ENCODE results near the gene SREBF1. TPM values are rescaled to one million over a fixed set of nuclear protein-coding genes. Genes with fewer than 3 reads are reported as not detected.

SREBF1 gene
- polyA plus RNA-seq, 1 of the 3 experiments (the other 2 are of a cell fraction) = 20.4 TPM

DNA sequence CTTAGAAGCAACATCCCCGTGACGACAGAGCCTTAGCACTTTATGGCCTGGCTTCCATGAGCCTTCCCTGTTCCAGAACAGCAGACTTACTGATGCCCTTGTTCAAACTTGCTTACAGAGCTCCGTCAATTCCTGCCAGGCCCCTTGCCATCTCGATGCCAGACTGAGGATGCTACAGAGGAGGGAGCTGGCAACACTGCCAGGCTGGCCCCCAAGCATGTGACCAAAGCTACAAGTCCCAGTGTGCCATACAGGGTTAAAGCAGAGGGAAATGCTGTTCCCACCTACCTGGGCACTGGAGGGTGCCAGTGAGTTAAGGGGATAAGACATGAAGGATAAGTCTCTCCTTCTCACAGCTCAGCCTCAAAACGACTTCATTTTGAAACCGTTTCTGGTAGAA, 33.5 kb upstream of the SREBF1 start:
- H3K4me3 ChIP-seq (ENCODE audit: low read depth in 2 of 2, low read length in 1 of 2) = no peak overlapping the region
- no peaks in the 10 kb centered on the region for H3K27me3 ChIP-seq (ENCODE audit: insufficient read depth)
- H3K4me2 ChIP-seq = no peak overlapping the region
- no peaks in the 10 kb centered on the region for H3K9me2 ChIP-seq
- H4K20me1 ChIP-seq (ENCODE audit: insufficient read depth) = no peaks in the 10 kb centered on the region
- ChIA-PET POLR2A (no interaction called here), CTCF (interaction anchor here (0.7 to 2.8 kb wide), 7 partner anchors 10 to 515 kb away, joined by 3 to 16 read pairs (median 5); no protein-coding TSS in a partner anchor)
- H3K4me1 ChIP-seq (ENCODE audit: control insufficient read depth in 1 of 2, insufficient read depth in 2 of 2, low read depth in 1 of 2, low read length in 1 of 2) = peaks cover 0 to 38% of the 10 kb centered on the region in 2 experiments; a peak in 3 of 4 replicates
- no peak for DNase-seq
- peaks cover 20 to 64% of the 10 kb centered on the region in 2 experiments for H3K36me3 ChIP-seq (replicated peaks in 1 of 2; ENCODE audit: control insufficient read depth in 1 of 2, insufficient read depth in 2 of 2, low read length in 1 of 2)
- no peak overlapping the region for H3K9ac ChIP-seq
- TF ChIP-seq RXRA (IDR thresholded peaks at IDR 0.05; ENCODE audit: borderline replicate concordance, low read depth) = no peak
- TF ChIP-seq TEAD4 (IDR thresholded peaks at IDR 0.05; ENCODE audit: borderline replicate concordance, insufficient read depth) = no peak
- TF ChIP-seq POLR2AphosphoS5 (IDR thresholded peaks at IDR 0.05; ENCODE audit: low read depth, low read length) = no peak
- TF ChIP-seq TAF1 (IDR thresholded peaks at IDR 0.05; ENCODE audit: borderline replicate concordance, low read depth, low read length) = no peak
- TF ChIP-seq EZH2phosphoT487 (IDR thresholded peaks at IDR 0.05; ENCODE audit: borderline replicate concordance, low read depth) = no peak
- TF ChIP-seq, protein P1, sequence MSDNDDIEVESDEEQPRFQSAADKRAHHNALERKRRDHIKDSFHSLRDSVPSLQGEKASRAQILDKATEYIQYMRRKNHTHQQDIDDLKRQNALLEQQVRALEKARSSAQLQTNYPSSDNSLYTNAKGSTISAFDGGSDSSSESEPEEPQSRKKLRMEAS (IDR thresholded peaks at IDR 0.05; ENCODE audit: low read depth) = no peak
- no peak for TF ChIP-seq CHD2 (IDR thresholded peaks at IDR 0.05; ENCODE audit: low read length, partially characterized antibody)
- TF ChIP-seq TCF12 (IDR thresholded peaks at IDR 0.05) = no peak
- TF ChIP-seq MEF2A (IDR thresholded peaks at IDR 0.05; ENCODE audit: borderline replicate concordance, low read depth) = no peak
- TF ChIP-seq, protein P2, sequence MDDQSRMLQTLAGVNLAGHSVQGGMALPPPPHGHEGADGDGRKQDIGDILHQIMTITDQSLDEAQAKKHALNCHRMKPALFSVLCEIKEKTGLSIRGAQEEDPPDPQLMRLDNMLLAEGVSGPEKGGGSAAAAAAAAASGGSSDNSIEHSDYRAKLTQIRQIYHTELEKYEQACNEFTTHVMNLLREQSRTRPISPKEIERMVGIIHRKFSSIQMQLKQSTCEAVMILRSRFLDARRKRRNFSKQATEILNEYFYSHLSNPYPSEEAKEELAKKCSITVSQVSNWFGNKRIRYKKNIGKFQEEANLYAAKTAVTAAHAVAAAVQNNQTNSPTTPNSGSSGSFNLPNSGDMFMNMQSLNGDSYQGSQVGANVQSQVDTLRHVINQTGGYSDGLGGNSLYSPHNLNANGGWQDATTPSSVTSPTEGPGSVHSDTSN (IDR thresholded peaks at IDR 0.05) = no peak
- TF ChIP-seq, protein P3, sequence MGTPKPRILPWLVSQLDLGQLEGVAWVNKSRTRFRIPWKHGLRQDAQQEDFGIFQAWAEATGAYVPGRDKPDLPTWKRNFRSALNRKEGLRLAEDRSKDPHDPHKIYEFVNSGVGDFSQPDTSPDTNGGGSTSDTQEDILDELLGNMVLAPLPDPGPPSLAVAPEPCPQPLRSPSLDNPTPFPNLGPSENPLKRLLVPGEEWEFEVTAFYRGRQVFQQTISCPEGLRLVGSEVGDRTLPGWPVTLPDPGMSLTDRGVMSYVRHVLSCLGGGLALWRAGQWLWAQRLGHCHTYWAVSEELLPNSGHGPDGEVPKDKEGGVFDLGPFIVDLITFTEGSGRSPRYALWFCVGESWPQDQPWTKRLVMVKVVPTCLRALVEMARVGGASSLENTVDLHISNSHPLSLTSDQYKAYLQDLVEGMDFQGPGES (IDR thresholded peaks at IDR 0.05; ENCODE audit: low read depth, low read length) = no peak
- no peak for TF ChIP-seq MXI1 (IDR thresholded peaks at IDR 0.05; ENCODE audit: low read depth, low read length)
- no peak for TF ChIP-seq NFIC (IDR thresholded peaks at IDR 0.05; ENCODE audit: borderline replicate concordance)
- TF ChIP-seq SIN3A (IDR thresholded peaks at IDR 0.05; ENCODE audit: borderline replicate concordance, low read depth, low read length) = no peak
- TF ChIP-seq FOXM1 (IDR thresholded peaks at IDR 0.05; ENCODE audit: low read depth) = no peak
- no peak for TF ChIP-seq FOXJ3 (CRISPR knock-in tag; IDR thresholded peaks at IDR 0.05)
- TF ChIP-seq NRF1 (IDR thresholded peaks at IDR 0.05; ENCODE audit: low read depth, low read length) = no peak
- TF ChIP-seq RCOR1 (IDR thresholded peaks at IDR 0.05; ENCODE audit: low read length) = no peak
- TF ChIP-seq, protein P4, sequence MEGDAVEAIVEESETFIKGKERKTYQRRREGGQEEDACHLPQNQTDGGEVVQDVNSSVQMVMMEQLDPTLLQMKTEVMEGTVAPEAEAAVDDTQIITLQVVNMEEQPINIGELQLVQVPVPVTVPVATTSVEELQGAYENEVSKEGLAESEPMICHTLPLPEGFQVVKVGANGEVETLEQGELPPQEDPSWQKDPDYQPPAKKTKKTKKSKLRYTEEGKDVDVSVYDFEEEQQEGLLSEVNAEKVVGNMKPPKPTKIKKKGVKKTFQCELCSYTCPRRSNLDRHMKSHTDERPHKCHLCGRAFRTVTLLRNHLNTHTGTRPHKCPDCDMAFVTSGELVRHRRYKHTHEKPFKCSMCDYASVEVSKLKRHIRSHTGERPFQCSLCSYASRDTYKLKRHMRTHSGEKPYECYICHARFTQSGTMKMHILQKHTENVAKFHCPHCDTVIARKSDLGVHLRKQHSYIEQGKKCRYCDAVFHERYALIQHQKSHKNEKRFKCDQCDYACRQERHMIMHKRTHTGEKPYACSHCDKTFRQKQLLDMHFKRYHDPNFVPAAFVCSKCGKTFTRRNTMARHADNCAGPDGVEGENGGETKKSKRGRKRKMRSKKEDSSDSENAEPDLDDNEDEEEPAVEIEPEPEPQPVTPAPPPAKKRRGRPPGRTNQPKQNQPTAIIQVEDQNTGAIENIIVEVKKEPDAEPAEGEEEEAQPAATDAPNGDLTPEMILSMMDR (IDR thresholded peaks at IDR 0.05) = no peak
- TF ChIP-seq GATA2 (CRISPR knock-in tag; IDR thresholded peaks at IDR 0.05) = no peak
- no peak overlapping the region; a peak in 1 of 4 replicates for H3K27ac ChIP-seq (ENCODE audit: low read depth in 2 of 2, low read length in 1 of 2)
- no peaks in the 10 kb centered on the region for H3K79me2 ChIP-seq (ENCODE audit: insufficient read depth)
- no peaks in the 10 kb centered on the region for H3K9me3 ChIP-seq
- H3F3A ChIP-seq (replicated peaks; ENCODE audit: insufficient read depth) = no peaks in the 10 kb centered on the region
- WGBS (ENCODE audit: low lambda C conversion rate) = 95% methylated on average over 6 of the region's 6 CpGs
- H2AFZ ChIP-seq (ENCODE audit: low read depth) = no peak overlapping the region
